K562 (cell line): ENCODE data around the gene APOL2. TPM values are rescaled to one million over a fixed set of nuclear protein-coding genes. Genes with fewer than 3 reads are reported as not detected.

ENCODE experiments used
- ARID1B ChIP-seq: fragments of 450-650 bp; IDR thresholded peaks from 2 replicates; pipeline ENCODE4 v1.6.1; 2016; ENCODE audit warnings: antibody characterized with exemption, mild to moderate bottlenecking, inconsistent platforms
- BRD9 ChIP-seq: fragments of 450-650 bp; IDR thresholded peaks from 2 replicates; pipeline ENCODE4 v1.6.1; 2018; ENCODE audit warnings: low read depth; ENCODE audit not compliant: partially characterized antibody
- FOS ChIP-seq: IDR thresholded peaks from 3 replicates; pipeline ENCODE4 v1.6.1; 2011; ENCODE audit not compliant: insufficient read length; ENCODE audit errors: extremely low read depth
- FOSL1 ChIP-seq: fragments of 200-800 bp; sonication (Bioruptor generic); conservative IDR thresholded peaks from 2 replicates; pipeline ENCODE4 v1.6.1; 2016; ENCODE audit warnings: missing genetic modification characterization, missing compliant biosample characterization
- KDM2B ChIP-seq: fragments of 250-450 bp; sonication (Bioruptor Pico); IDR thresholded peaks from 2 replicates; pipeline ENCODE4 v1.8.0; 2021; ENCODE audit warnings: mild to moderate bottlenecking, moderate library complexity
- KDM5B ChIP-seq: fragments of 200-600 bp; sonication (generic); IDR thresholded peaks from 2 replicates; pipeline ENCODE4 v1.6.1; 2012; ENCODE audit warnings: low read depth, mild to moderate bottlenecking, moderate library complexity, low read length, control low read depth, inconsistent platforms; ENCODE audit not compliant: insufficient replicate concordance
- NR2C2 ChIP-seq, 2 experiments: fragments of 200-800 bp in 1 of 2; sonication (Bioruptor generic) in 1 of 2; sonication (generic) in 1 of 2; formaldehyde crosslinking in 1 of 2; IDR thresholded peaks; 2 replicates each; pipeline versions ENCODE4 v1.6.1 to v1.8.0; 2016 to 2022; ENCODE audit warnings: mild to moderate bottlenecking in 1 of 2, missing compliant biosample characterization in 1 of 2, missing genetic modification characterization in 1 of 2, missing genetic modification reagents in 1 of 2
- POLR2H ChIP-seq: IDR thresholded peaks from 2 replicates; pipeline ENCODE4 v1.6.1; 2016; ENCODE audit warnings: missing genetic modification characterization, low read depth, mild to moderate bottlenecking, control low read depth, missing compliant biosample characterization, moderate library complexity
- PYGO2 ChIP-seq: fragments of 450-650 bp; IDR thresholded peaks from 2 replicates; pipeline ENCODE4 v1.6.1; 2016; ENCODE audit warnings: mild to moderate bottlenecking, missing genetic modification characterization, moderate library complexity, missing compliant biosample characterization
- RREB1 ChIP-seq: fragments of 250-450 bp; sonication (Bioruptor Pico); IDR thresholded peaks from 2 replicates; pipeline ENCODE4 v1.4.0; 2020
- SIN3A ChIP-seq, 2 experiments: fragments of 150-350 bp in 1 of 2; IDR thresholded peaks; 2 replicates each; pipeline ENCODE4 v1.6.1; 2011 to 2016; ENCODE audit warnings: borderline replicate concordance in 2 of 2, low read depth in 2 of 2, low read length in 2 of 2, mild to moderate bottlenecking in 2 of 2, moderate library complexity in 2 of 2; ENCODE audit not compliant: control insufficient read depth in 1 of 2
- TCFL5 ChIP-seq: fragments of 250-450 bp; sonication (Bioruptor Pico); conservative IDR thresholded peaks from 2 replicates; pipeline ENCODE4 v1.6.1; 2021; ENCODE audit warnings: mild to moderate bottlenecking, moderate library complexity, matching md5 sums
- THRB ChIP-seq: fragments of 450-650 bp; formaldehyde crosslinking; conservative IDR thresholded peaks from 2 replicates; pipeline ENCODE4 v1.4.0; 2022; ENCODE audit warnings: mild to moderate bottlenecking, missing genetic modification characterization
- ZBTB7A ChIP-seq: IDR thresholded peaks from 2 replicates; pipeline ENCODE4 v1.6.1; 2011; ENCODE audit warnings: low read depth, mild to moderate bottlenecking, low read length, moderate library complexity, borderline replicate concordance; ENCODE audit not compliant: control insufficient read depth
- ZKSCAN1 ChIP-seq: fragments of 150-350 bp; IDR thresholded peaks from 2 replicates; pipeline ENCODE4 v1.6.1; 2016; ENCODE audit warnings: low read depth, low read length
- ZNF197 ChIP-seq: fragments of 200-800 bp; sonication (Bioruptor generic); IDR thresholded peaks from 2 replicates; pipeline ENCODE4 v1.6.1; 2016; ENCODE audit warnings: low read depth, missing genetic modification characterization, missing compliant biosample characterization
- ZNF449 ChIP-seq: fragments of 250-450 bp; sonication (Bioruptor Pico); IDR thresholded peaks from 2 replicates; pipeline ENCODE4 v1.8.0; 2022; ENCODE audit warnings: moderate library complexity, mild to moderate bottlenecking, inconsistent platforms
- ZNF780A ChIP-seq: fragments of 250-450 bp; sonication (Bioruptor Pico); IDR thresholded peaks from 2 replicates; pipeline ENCODE4 v1.5.0; 2021; ENCODE audit warnings: mild to moderate bottlenecking
- polyA plus RNA-seq, 8 experiments: library from polyadenylated mRNA; depleted of rRNA in 4 of 8; stranded (reverse) in 5 of 8; unstranded in 3 of 8; fragments of >200 nt; fragmentation: Nextera tagmentation in 2 of 8; fragmentation: Illumina TruSeq in 1 of 8; extraction: Ambion mirVana in 2 of 8; extraction: Trizol in 1 of 8; gene quantifications; 2 replicates each; pipeline versions ENCODE4 v1.2.1 to v1.2.3, GENCODE V29; 2011 to 2014; ENCODE audit warnings: inconsistent platforms in 1 of 8, missing spikeins in 1 of 8
- total RNA-seq, 7 experiments: library from RNA; depleted of rRNA in 6 of 7; stranded (reverse); fragments of >200 nt in 6 of 7; fragmentation: Illumina TruSeq in 2 of 7; extraction: Trizol in 2 of 7; gene quantifications; 2 replicates each; pipeline versions ENCODE4 v1.2.1 to v1.2.3, GENCODE V29; 2011 to 2021; ENCODE audit warnings: low replicate concordance in 1 of 7

The APOL2 gene
- total and polyA plus RNA-seq, 9 of the 15 experiments (the other 6 are each of a cell fraction or from before 2014, with no cell fraction given), result 2.7 to 10.6 (median 8.9) TPM

GRCh38 chr22:36252754-36253522 lies 13.6 kb upstream of the APOL2 start, which contains the start of gene APOL1 (continued):
- TF ChIP-seq PYGO2 (tag) (no peak), RREB1 (CRISPR knock-in tag) (no peak), ZBTB7A (no peak), NR2C2 (CRISPR knock-in tag; IDR thresholded peaks at IDR 0.05) (no peak), NR2C2 (tag; IDR thresholded peaks at IDR 0.05) (no peak), ZNF449 (CRISPR knock-in tag) (no peak), FOS (no peak), KDM5B (no peak), TCFL5 (CRISPR knock-in tag) (no peak), SIN3A (IDR thresholded peaks at IDR 0.05; ENCODE audit: borderline replicate concordance in 2 of 2, control insufficient read depth in 1 of 2, low read depth in 2 of 2, low read length in 2 of 2) (0 out of 4 replicates have a peak, but pooled peaks of 1 of the 2 experiments have one; percentile 20), FOSL1 (tag) (no peak), THRB (CRISPR knock-in tag) (no peak), ZNF197 (CRISPR knock-in tag) (no peak), ZKSCAN1 (no peak), POLR2H (peak; percentile 33; the same call in 1 of the 2 replicates), ARID1B (peak; percentile 30; the same call in 1 of the 2 replicates), KDM2B (CRISPR knock-in tag) (no peak), BRD9 (no peak), ZNF780A (no peak)
